Type B pancreatic cell (in vitro differentiated cells): Measurements from ENCODE around the gene NDEL1. TPM values are rescaled to one million over a fixed set of nuclear protein-coding genes. Genes with fewer than 3 reads are reported as not detected.
A peak's percentile ranks its signal among the peaks of the same experiment; 100 is the strongest.

Experiments
- DNase-seq: peaks from one replicate; pipeline ENCODE4 v3.0.0; 2021; ENCODE audit warnings: mixed read lengths; ENCODE audit not compliant: unreplicated experiment; ENCODE audit errors: extremely low spot score
- H3K27ac Mint-ChIP-seq: 2 replicates; pipeline ENCODE4 v1.8.0; 2021; ENCODE audit warnings: mild to moderate bottlenecking, mixed read lengths
- H3K27me3 Mint-ChIP-seq: 2 replicates; pipeline ENCODE4 v1.8.0; 2021; ENCODE audit warnings: mixed read lengths
- H3K36me3 Mint-ChIP-seq: 2 replicates; pipeline ENCODE4 v1.8.0; 2021; ENCODE audit warnings: mixed read lengths
- H3K4me1 Mint-ChIP-seq: one replicate; pipeline ENCODE4 v1.8.0; 2021; ENCODE audit warnings: mixed read lengths; ENCODE audit not compliant: unreplicated experiment
- H3K4me3 Mint-ChIP-seq: 2 replicates; pipeline ENCODE4 v1.8.0; 2021; ENCODE audit warnings: mild to moderate bottlenecking, mixed read lengths
- H3K9me3 Mint-ChIP-seq: 2 replicates; pipeline ENCODE4 v1.8.0; 2021; ENCODE audit warnings: mixed read lengths
- total RNA-seq: library from RNA; stranded (reverse); gene quantifications from 2 replicates; pipeline ENCODE4 v1.2.1, GENCODE V29; 2021; ENCODE audit warnings: low replicate concordance
- TF ChIP-seq, protein P1 (sequence below): fragments of 200-600 bp; sonication (generic); conservative IDR thresholded peaks from 2 replicates; pipeline ENCODE4 v1.5.0; 2021; ENCODE audit warnings: antibody characterized with exemption, mild to moderate bottlenecking

NDEL1 gene
- total RNA-seq, 1 donor from 2014 or later = 51.4 TPM

DNA sequence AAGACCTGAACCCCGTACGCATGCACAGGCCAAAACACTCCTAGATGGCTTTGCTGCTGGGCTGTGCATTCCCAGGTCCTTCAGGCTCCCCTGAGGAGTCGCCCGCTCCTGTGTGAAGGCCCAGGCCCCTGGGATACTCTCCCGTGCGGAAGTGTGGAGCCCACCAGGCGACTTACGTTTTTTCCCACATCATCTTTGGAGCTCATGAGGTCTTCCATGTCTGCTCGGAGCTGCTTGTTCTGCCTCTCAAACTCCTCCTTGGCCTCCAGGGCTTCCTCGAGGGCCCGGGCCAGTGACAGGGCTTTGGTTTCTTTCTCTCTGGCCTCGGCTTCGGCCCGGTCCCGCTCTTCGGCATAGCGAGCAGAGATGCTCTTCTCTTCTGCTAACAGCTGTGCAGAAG lies 56.4 kb downstream of the NDEL1 start:
- no peaks in the 10 kb centered on the region for H3K27me3 Mint-ChIP-seq
- H3K4me3 Mint-ChIP-seq = no peak overlapping the region
- peaks cover 44% of the 10 kb centered on the region for H3K36me3 Mint-ChIP-seq
- H3K27ac Mint-ChIP-seq = no peak overlapping the region
- no peaks in the 10 kb centered on the region for H3K9me3 Mint-ChIP-seq
- TF ChIP-seq, protein P1, sequence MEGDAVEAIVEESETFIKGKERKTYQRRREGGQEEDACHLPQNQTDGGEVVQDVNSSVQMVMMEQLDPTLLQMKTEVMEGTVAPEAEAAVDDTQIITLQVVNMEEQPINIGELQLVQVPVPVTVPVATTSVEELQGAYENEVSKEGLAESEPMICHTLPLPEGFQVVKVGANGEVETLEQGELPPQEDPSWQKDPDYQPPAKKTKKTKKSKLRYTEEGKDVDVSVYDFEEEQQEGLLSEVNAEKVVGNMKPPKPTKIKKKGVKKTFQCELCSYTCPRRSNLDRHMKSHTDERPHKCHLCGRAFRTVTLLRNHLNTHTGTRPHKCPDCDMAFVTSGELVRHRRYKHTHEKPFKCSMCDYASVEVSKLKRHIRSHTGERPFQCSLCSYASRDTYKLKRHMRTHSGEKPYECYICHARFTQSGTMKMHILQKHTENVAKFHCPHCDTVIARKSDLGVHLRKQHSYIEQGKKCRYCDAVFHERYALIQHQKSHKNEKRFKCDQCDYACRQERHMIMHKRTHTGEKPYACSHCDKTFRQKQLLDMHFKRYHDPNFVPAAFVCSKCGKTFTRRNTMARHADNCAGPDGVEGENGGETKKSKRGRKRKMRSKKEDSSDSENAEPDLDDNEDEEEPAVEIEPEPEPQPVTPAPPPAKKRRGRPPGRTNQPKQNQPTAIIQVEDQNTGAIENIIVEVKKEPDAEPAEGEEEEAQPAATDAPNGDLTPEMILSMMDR = no peak
- DNase-seq = no peak
- peaks cover 7% of the 10 kb centered on the region for H3K4me1 Mint-ChIP-seq

GRCh38 chr17:8494021-8494420 lies 58.3 kb downstream of the NDEL1 start:
- peaks cover 7% of the 10 kb centered on the region for H3K4me1 Mint-ChIP-seq
- H3K4me3 Mint-ChIP-seq = peak overlapping the region; percentile 48
- H3K27ac Mint-ChIP-seq = peak overlapping the region; percentile 96
- TF ChIP-seq, protein P1 = no peak
- H3K27me3 Mint-ChIP-seq = no peaks in the 10 kb centered on the region
- DNase-seq = no peak
- H3K36me3 Mint-ChIP-seq = peaks cover 29% of the 10 kb centered on the region
- no peaks in the 10 kb centered on the region for H3K9me3 Mint-ChIP-seq

DNA sequence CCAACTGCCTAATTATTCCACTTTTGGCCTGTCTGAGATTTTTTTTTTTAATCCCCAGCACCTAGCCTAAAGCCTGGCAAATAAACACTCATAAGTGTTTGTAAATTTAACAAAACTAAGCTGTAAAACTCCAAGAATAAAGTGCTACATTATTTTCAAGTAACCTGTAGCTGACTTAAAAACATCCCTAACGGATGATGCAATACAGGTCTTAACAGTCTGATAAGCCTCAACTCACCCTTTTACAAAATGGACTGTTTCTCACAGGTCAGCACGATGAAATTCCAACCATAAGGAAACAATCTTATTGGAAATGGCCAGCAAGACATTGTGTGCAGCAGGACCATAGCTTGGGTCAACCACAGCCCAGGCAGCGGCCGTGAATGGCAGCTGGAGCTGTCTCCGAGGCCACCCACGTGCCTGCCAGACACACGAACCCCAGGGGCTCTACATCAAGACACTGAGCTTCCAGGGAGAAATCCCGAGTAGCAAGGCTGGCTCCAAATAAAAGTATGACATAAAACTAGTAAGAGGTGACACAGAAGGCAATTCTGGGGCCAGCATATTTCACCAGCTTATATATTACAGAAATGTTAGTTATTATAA lies 58.9 kb downstream of the NDEL1 start:
- H3K36me3 Mint-ChIP-seq = peaks cover 27% of the 10 kb centered on the region

DNA sequence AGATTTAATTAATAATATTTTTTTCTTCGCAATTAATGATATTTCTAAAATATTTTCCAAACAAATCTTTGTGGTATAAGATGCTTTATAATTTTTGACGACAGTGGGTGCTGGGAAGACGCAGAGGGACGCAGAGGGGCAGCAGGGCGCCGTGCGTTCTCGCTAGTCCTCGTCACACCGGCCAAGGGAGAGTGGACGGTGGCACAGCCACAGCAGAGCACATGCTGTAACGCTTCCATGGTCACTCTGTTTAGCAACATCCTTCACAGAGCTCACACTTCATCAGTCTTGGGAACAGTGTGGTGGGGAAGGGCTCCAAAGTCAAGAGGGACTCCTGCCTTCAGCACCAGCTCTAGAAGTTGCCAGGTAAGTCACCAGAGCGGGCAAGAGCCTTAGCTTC lies 60.4 kb downstream of the NDEL1 start:
- H3K27me3 Mint-ChIP-seq = no peaks in the 10 kb centered on the region
- DNase-seq = no peak
- H3K27ac Mint-ChIP-seq = no peak overlapping the region
- H3K36me3 Mint-ChIP-seq = peaks cover 23% of the 10 kb centered on the region
- H3K4me3 Mint-ChIP-seq = no peak overlapping the region
- no peaks in the 10 kb centered on the region for H3K9me3 Mint-ChIP-seq
- TF ChIP-seq, protein P1 = no peak
- peaks cover 7% of the 10 kb centered on the region for H3K4me1 Mint-ChIP-seq

More for the DNA sequence above, 58.9 kb downstream of the NDEL1 start:
- Mint-ChIP-seq H3K9me3 (no peaks in the 10 kb centered on the region), H3K27me3 (no peaks in the 10 kb centered on the region), H3K27ac (peak overlapping the region; percentile 96), H3K4me1 (peaks cover 7% of the 10 kb centered on the region), H3K4me3 (peak overlapping the region; percentile 48)
- peak; percentile 44 for DNase-seq
- TF ChIP-seq, protein P1 = no peak

DNA sequence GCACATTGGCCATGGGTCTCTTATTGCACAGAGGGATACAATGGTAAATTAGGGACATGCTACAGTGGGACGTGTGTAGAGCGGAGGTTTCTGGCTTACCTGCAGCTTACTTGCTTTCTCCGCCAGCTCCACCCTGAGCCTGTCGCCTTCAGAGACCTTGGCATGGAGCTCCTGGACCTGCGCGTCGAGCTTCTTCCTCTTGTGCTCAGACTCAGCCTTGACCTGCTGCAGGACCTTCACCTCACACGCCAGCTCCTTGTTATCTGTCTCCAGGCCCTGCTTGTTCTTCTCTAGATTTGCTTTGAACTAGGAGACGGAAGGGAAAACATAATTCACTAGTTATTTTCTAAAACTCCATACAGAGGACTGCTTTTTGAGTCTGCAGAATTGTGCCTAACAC lies 63.5 kb downstream of the NDEL1 start:
- Mint-ChIP-seq H3K27me3 (no peaks in the 10 kb centered on the region), H3K36me3 (peaks cover 21% of the 10 kb centered on the region), H3K4me3 (no peak overlapping the region), H3K4me1 (peaks cover 2% of the 10 kb centered on the region), H3K27ac (no peak overlapping the region), H3K9me3 (no peaks in the 10 kb centered on the region)
- TF ChIP-seq, protein P1 = no peak
- DNase-seq = peak; percentile 37

- H3K36me3 Mint-ChIP-seq = peaks cover 21% of the 10 kb centered on the region
- TF ChIP-seq, protein P1 = no peak
Observed at GRCh38 chr17:8499614-8500013, 63.9 kb downstream of the NDEL1 start.

More at GRCh38 chr17:8499614-8500013, 63.9 kb downstream of the NDEL1 start:
- H3K27ac Mint-ChIP-seq = no peak overlapping the region
- H3K9me3 Mint-ChIP-seq = no peaks in the 10 kb centered on the region
- DNase-seq = no peak
- H3K27me3 Mint-ChIP-seq = no peaks in the 10 kb centered on the region
- no peak overlapping the region for H3K4me3 Mint-ChIP-seq
- H3K4me1 Mint-ChIP-seq = no peaks in the 10 kb centered on the region
